NCI-H2081 (cell line): Measurements from ENCODE around the gene ZNF383.
"Not testable (repeated sequence)": the region's sequence is repeated elsewhere in the genome, so short reads cannot be mapped to it uniquely, and the experiment has no call there.

Experiments used
- DNase-seq, 2 experiments: peaks; one replicate each; lab custom pipeline; 2025; lab: John Stamatoyannopoulos, UW

Gene ZNF383

DNA sequence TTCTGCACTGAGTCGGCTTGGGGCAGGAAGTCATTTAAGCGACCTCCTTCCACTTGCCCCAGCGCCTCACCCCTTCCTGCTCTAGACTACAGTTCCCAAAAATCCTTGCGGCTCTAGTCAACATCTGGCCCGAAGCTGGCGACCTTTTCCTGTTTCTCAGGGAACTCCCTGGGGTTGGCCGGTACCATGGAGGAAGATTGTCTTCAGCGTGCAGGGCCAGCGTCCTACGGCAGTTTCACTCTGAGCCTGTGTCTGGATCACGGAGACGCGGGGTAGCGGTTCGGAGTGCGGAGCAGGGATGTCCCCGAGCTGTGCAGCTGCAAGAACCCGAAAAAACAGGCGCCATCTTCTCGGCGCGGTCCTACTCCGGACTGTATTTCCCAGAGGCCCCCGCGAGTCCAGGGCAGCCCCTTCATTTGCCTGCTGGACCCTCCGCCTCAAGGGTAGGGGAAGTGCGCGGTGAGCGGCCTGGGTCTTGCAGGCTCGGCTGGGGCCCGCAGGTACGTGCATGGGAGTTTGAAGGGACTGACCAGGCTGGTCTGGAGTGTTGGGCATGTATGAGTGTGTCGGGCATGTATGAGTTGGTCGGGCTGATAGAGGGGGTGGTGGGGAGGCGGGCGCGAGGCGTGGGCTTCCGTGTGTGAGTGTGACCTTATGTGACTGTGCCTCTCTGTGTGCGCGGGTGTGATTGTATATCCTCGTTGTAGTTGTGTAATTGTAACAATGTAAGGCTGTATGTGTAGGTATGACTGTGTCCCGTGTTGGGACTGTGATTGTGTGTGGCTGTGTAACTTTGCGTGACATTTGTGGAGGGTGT lies at the start of gene ZNF383:
ZNF383 (plus strand) TSS at position 440 of the 817 bp plus-strand sequence. CDS start 12,240 bp downstream, outside the sequence.
- DNase-seq, result peak; percentile 78 to 87

DNA sequence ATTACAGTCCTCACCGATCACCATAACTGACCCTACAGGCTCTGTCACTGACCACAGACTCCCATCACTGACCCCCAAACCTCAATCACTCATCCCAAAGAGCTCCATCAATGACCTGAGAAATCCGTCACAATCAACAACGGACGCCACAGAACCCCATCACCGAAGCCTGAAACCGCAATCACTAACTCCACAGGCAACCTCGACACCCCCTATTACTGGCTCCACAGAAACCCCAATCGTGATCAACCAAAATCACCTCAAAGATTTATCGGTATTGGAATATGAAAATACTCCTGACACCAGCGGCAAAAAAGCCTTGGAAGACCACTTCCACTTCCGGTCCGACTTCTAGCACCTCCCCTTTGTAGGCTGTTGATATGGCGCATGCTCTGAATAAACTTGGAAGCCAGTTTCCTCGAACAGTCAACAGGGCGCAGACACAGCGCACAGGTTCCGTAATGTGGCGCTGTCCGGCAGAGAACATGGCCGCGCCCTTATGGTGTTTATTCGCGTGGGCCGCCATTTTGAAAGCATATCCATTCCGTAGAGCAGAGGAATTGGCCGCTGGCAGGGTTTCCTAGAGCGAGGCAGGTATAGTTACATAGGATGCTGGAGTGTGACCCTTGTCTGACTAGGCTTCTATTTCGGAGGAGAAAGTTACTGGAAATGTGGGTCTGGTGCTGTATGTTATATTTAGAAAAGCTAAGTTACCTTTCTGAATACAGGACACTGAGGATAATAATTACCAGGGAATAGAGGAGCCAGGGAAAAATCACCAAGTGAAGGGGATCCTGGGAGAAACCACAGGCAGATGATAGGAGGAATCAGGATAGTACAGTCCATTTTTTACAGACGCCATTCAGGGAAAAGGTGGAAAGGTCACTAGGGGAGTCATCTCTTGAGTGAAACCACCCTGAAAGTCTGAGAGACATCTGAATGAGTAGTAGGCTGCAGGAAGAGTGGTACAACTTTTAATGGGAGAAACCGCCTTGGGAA lies 45.3 kb upstream of the ZNF383 start, which contains the start of gene ZNF585A:
ZNF585A (minus strand) TSS at position 328 of the 999 bp plus-strand sequence. CDS start 2,785 bp downstream, outside the sequence.
- DNase-seq, result peak; percentile 87 to 93

GRCh38 chr19:37186071-37186470 lies 31.9 kb upstream of the ZNF383 start:
- DNase-seq, result not testable (repeated sequence)

GRCh38 chr19:37195248-37195647 lies 22.8 kb upstream of the ZNF383 start:
- not testable (repeated sequence) for DNase-seq

GRCh38 chr19:37197115-37197514 lies 20.9 kb upstream of the ZNF383 start:
- DNase-seq, result not testable (repeated sequence)

GRCh38 chr19:37197768-37198167 lies 20.2 kb upstream of the ZNF383 start:
- DNase-seq, result no peak

GRCh38 chr19:37217480-37217774 lies 587 bp upstream of the ZNF383 start:
- DNase-seq, result no peak

DNA sequence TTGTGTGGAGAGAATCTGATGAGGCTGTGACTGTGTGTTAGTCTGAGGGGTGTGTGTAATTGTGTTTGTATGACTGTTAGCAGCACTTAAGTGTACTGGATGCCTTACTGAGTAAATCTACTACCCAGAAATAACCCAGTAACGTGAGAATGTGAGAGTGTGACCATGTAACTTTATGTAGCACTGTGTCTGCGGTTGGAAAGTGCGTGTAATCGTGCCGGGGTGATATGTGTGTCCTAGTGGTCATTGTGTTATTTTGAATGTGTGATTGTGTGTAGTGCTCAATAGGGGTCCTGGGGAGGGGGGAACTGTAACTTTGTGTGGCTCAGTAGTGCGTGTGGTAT lies 550 bp downstream of the ZNF383 start:
- no peak for DNase-seq

GRCh38 chr19:37220383-37220782 lies 2.4 kb downstream of the ZNF383 start:
- DNase-seq, result no peak

DNA sequence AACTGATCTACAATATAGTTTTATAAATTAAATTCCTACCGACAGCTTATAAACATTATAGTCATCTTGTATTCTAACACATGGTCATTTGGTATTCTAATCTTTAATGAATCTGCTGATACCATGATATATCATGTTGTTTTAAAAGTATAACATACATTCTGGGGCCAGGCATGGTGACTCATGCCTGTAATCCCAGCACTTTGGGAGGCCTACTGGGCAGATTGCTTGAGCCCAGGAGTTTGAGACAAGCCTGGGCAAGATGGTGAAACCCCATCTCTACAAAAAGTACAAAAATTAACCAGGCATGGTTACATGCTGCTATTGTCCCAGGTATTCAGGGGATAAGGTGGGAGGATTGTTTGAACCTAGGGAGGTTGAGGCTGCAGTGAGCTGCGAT lies 3.1 kb downstream of the ZNF383 start:
- DNase-seq, result no peak

DNA sequence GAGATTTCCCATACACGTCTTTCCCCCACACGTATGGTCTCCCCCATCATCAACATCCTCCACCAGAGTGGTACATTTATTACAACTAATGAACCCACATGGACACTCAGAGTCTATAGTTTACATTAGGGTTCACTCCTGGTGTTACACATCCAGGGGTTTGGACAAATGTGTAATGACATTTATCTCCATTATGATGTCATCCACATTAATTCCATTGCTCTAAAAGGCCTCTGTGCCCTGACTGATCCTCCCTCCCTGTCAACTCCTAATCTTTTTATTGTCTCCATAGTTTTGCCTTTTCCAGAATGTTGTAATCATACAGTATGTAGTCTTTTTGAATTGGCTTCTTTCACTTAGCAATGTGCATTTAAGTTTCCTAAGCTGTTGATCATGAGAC lies 8.2 kb downstream of the ZNF383 start:
- no peak for DNase-seq

- no peak for DNase-seq
Measured at GRCh38 chr19:37227996-37228395, 10.0 kb downstream of the ZNF383 start.

GRCh38 chr19:37243206-37243632 lies 25.2 kb downstream of the ZNF383 start:
- no peak for DNase-seq

DNA sequence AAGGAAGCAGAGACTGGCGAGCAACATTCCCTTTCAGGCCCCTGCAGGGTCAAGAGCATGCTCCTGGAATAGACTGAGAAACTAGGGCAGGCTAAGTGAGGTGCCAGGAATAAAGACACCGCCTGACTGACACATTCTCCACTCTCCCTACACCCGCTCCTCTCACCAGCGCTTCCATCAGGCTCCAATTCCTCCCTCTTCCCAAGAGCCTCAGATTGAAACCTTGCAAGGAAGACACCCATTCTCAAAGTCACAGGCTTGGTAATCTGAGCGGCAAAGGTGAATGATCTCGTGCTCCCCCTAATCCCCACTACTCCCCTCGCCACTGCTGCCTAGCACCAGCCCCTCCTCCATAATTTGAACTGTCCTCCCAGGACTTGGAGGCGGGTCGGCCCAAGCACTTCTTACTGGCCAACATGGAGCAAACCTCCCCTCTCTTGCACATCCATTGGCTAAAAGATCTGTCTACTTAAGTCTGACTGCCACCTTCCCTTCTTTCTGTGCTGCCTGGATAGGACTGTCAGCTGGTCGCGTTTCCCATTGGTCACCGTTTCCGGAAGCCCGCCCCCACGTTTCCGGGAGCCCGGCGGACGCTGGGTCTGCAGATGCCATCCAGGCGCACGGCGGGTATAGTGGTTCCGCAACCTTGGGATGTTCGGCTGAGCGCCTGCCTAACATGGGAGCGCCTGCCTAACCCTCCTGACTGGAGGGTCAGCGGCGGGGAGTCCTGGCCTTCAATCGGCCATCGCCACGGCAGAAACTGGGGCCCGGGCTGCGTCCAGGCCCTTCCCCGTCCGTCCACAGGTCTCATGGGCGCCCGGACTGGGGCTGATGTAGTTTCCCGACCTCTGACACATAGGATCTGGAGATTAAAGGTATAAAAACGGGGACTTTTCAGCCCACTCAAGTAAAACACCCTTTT lies 33.6 kb downstream of the ZNF383 start:
- peak; percentile 94 to 98 for DNase-seq

- DNase-seq, result not testable (repeated sequence)
Measured at GRCh38 chr19:37263028-37263427, 45.0 kb downstream of the ZNF383 start.

GRCh38 chr19:37267005-37267404 lies 49.0 kb downstream of the ZNF383 start:
- DNase-seq, result not testable (repeated sequence)

DNA sequence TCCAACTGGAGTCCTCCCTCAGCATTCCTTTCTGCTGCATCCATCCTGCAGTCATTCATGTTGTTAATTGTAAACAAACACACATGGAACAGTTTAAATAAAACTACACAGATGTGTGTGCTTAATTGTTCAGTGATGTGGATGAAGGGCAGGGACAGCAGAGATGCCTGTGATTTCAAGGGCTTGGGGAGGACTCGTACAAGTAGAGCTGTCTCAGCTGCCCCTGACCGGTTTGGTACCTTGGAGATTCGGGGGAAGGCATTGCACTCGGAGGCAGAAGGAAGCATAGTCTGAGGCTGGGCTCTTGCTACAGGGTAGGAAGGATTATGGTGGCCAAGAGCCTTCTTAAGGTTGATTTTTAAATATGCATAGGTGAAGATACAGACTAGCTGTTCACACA lies 49.7 kb downstream of the ZNF383 start:
- DNase-seq, result not testable (repeated sequence)

DNA sequence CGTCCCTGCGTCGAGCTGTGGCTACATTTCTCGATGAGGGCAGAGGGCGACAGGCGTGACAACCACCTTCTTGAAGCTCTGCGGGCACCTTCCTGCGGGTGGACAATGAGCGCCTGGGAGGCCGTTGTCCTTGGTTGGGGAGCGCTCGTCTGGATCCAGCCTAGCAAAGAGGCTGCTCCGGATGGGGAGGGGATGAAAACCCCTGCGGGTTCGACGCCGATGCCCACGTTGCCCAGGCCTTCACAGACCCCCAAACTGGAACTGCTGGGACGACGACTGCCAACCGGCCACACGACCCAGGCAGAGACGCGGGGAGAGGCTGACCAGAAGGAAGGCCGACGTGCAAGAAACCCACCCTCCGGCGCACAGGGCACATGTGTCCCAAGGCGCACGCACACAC lies 62.6 kb downstream of the ZNF383 start:
- not testable (repeated sequence) for DNase-seq

DNA sequence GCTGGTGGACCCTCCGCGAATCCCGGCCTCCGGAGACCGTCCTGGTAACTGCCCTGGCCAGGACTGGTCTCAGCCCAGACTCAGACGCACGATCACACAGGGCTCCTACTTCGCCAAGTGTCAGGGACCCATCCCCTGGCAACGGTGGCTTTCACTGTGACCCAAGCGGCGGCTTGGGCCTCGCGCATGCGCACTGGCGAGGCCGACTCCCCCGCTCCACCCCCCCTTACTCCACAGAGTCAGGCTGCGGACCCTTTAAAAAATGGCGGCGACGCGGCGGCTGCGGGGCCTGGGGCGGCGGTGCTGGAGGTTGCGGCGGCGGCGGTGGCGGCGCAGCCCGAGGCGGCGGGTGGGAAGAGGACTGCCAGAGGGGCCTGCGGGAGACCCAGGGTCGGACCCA lies 66.0 kb downstream of the ZNF383 start:
- DNase-seq, result not testable (repeated sequence)

- DNase-seq, result not testable (repeated sequence)
Measured at GRCh38 chr19:37289229-37289628, 71.2 kb downstream of the ZNF383 start.
